Fibroblast of skin of right quadriceps (primary cell): ENCODE data around the gene ATP6V0D1.

ENCODE experiments used
- DNase-seq: peaks from one replicate; pipeline ENCODE4 v3.0.0-alpha.2; 2013

ATP6V0D1 gene

DNA sequence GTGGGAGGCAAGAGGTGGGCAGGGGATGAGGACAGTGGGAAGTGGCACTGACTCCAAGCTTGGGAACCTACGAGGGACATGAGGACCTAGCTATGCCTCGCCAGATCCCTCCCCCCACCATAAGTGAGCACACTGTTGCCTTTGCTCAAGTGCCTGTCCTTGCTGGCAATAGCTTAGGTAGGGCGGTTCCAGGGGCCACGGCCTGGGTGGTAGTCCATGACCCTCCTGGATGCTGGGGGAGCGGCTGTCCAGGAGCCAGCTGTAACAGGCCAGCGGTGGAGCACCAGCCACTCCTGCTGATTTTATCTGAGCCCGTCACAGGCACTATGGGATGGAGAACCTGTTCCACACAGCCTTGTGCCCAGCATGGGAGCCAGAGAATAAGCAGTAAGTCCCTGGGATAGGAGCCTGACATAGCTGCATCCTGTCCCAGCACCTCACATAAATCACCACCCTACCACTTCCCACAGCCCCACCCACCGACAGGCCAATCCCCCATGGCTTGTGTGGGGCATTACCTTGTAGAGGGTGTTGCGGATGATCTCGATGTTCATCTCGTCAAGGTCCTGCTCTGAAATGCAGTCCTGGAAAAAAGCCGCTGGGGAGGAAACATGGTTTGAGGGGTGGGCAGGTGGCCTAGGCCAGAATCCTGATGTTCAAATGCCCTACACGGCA is 38.2 kb downstream of the ATP6V0D1 start:
- DNase-seq: no peak

DNA sequence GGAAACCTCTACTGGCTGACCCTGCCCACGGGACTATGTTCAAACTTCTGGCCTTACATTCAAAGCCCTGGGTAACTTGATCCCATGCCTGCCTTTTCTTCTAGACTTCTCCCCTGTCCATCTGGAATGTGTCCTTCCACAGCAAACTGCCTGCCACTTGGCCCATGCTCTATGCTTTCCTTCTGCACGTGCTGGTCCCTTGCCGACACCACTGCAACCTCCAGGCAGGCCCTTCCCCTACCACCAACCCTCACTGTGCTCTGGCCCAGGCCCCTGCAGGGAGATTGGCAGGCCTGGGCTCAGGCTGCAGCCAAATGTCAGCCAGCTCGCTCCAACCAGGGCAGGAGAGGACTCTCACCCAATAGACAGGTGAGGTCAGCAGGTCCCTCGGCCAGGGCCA is 39.0 kb downstream of the ATP6V0D1 start:
- DNase-seq: no peak

- DNase-seq: no peak
Observed at GRCh38 chr16:67441271-67441753, 39.6 kb downstream of the ATP6V0D1 start.

- DNase-seq: no peak
Observed at GRCh38 chr16:67438824-67439393, 42.0 kb downstream of the ATP6V0D1 start.

DNA sequence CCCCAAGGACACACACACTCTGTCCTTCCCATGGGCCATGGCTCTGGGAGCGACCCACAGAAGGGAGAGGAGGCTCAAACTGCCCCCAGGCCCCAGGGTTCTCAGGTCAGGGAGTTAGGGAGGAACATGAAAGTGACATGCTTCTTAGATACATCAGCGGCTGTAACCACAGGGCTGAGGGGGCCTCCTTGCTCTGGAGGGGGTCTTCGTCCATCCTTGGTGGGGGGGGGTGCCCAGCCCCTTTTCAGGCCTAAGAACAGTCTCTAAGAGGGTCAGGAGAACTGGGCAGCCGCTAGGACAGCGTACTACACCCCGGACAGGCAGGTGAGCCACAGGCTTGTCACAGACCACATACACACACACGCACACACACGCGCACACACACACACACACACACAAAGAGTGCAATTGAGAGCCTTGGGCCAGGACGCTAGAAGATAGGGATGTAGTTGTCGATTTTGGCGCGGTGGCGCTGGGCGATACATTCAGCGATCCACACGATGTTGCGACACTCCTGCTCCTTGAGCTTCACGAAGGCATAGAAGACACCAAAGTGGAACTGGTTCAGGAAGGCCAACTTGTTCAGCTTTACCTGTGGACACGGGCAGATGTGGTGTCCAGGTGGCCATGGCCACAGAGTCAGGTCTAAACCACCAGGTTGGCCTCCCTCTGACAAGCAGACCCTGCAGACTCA is 42.7 kb downstream of the ATP6V0D1 start:
- no peak for DNase-seq

- DNase-seq: no peak
Observed at GRCh38 chr16:67437513-67437912, 43.4 kb downstream of the ATP6V0D1 start.

GRCh38 chr16:67436640-67437193 is 44.2 kb downstream of the ATP6V0D1 start:
- DNase-seq: no peak

DNA sequence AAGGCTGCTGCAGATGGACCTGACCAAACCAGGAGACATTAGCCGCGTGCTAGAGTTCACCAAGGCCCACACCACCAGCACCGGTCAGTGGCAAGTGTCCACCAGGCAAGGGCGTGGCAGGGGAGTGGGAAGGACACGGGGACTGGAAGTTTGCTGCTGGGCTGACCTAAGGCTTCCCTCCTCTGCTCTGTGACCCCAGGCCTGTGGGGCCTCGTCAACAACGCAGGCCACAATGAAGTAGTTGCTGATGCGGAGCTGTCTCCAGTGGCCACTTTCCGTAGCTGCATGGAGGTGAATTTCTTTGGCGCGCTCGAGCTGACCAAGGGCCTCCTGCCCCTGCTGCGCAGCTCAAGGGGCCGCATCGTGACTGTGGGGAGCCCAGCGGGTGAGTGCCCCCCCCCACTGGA is 45.2 kb downstream of the ATP6V0D1 start:
- DNase-seq: no peak

- DNase-seq: no peak
Observed at GRCh38 chr16:67433131-67433719, 47.7 kb downstream of the ATP6V0D1 start.

- DNase-seq: no peak
Observed at GRCh38 chr16:67432506-67432890, 48.5 kb downstream of the ATP6V0D1 start.

GRCh38 chr16:67431775-67432505 is 49.0 kb downstream of the ATP6V0D1 start:
- DNase-seq: no peak

DNA sequence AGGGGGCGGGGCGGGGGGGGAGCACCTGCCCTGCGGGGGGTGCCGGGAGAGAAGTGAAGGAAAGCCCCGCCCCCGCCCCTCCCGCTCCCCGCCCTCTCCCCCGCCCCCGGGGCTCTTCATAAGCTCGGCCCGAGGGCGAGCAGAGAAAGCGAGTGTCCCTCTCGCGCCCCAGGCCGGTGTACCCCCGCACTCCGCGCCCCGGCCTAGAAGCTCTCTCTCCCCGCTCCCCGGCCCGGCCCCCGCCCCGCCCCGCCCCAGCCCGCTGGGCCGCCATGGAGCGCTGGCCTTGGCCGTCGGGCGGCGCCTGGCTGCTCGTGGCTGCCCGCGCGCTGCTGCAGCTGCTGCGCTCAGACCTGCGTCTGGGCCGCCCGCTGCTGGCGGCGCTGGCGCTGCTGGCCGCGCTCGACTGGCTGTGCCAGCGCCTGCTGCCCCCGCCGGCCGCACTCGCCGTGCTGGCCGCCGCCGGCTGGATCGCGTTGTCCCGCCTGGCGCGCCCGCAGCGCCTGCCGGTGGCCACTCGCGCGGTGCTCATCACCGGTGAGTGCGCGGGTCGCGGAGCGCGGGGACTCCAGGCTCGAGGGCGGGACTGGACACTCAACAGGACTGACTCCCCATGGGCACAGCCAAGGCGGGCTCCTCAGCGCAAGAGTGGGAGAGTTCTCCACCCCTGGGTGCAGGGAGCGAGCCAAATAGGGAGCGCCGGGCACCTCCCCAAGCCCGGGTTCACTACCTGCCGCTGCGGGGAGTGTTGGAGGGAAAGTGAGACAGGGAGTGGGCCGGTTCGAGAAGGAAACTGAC is 49.8 kb downstream of the ATP6V0D1 start, which contains the start of gene HSD11B2:
TSS of gene HSD11B2 (plus strand) at position 145 of the 798 bp plus-strand sequence. CDS start at position 273, 128 bp downstream.
- DNase-seq: peak; percentile 13

DNA sequence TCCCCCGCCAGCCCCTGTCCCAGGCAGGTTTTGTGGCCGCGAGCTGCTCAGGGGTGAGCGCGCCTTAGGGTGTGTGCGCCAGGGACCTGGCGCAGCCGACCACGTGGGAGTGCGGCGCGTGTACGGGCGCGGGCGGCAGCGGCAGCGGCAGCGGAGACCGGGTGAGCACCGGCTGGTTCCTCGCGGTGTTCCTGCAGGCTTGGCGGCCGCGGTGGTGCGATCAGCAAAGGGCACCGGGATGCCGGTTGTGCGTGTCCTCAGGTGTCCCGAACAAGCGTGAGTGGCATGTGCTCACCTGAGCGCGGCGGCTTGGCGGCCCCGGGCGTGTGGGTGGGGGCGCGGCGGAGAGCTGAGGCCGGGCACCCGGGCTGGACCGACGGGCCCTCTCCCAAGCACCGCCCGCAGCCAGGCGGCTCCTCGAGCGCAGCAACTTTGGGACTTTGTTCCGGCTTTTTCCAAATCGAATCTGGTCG is 50.4 kb downstream of the ATP6V0D1 start:
- DNase-seq: no peak

GRCh38 chr16:67429799-67430503 is 51.0 kb downstream of the ATP6V0D1 start:
- no peak for DNase-seq

- DNase-seq: no peak
Observed at GRCh38 chr16:67429053-67429798, 51.7 kb downstream of the ATP6V0D1 start.

- DNase-seq: peak; percentile 43
Observed at GRCh38 chr16:67428146-67428731, 52.7 kb downstream of the ATP6V0D1 start.

DNA sequence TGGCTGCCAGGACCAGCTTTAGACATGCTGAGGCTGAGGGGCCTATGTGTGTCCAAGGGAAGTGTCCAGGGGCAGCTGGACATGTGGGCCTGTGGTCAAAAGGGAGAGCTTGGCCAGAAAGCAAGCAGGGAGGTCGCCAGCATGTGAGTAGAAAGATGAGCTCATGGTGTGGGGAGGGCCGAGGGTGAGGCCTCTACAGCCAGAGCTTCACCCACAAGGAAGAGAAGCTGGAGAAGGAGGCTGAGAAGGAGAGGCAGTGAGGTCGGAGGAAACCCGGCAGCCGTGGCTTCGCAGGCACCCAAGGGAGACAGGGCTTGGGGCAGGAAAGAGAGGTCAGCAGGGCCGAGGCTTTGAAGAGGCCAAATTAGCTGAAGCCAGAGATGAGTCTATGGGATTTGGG is 54.0 kb downstream of the ATP6V0D1 start:
- no peak for DNase-seq

DNA sequence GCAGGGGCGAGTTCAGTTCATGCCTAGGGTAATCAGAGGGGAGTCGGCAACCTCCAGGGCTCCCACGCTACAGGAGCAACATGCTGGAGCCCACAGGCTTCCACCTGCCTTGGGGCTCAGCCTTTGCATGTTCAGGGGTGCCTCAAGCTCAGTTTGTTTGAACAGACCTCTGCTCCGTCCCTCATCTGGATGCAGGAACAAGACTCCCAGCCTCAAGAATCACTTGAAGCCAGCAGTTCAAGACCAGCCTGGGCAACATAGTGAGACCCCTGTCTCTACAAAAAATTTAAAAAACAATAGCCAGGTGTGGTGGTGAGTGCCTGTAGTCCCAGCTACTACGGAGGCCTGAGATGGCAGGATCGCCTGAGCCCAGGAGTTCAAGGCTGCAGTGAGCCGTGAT is 54.9 kb downstream of the ATP6V0D1 start:
- no peak for DNase-seq

GRCh38 chr16:67425580-67425979 is 55.4 kb downstream of the ATP6V0D1 start:
- DNase-seq: no peak

GRCh38 chr16:67425061-67425460 is 55.9 kb downstream of the ATP6V0D1 start:
- DNase-seq: peak; percentile 87
